Measurements from ENCODE around the gene CRLF1.

DNA sequence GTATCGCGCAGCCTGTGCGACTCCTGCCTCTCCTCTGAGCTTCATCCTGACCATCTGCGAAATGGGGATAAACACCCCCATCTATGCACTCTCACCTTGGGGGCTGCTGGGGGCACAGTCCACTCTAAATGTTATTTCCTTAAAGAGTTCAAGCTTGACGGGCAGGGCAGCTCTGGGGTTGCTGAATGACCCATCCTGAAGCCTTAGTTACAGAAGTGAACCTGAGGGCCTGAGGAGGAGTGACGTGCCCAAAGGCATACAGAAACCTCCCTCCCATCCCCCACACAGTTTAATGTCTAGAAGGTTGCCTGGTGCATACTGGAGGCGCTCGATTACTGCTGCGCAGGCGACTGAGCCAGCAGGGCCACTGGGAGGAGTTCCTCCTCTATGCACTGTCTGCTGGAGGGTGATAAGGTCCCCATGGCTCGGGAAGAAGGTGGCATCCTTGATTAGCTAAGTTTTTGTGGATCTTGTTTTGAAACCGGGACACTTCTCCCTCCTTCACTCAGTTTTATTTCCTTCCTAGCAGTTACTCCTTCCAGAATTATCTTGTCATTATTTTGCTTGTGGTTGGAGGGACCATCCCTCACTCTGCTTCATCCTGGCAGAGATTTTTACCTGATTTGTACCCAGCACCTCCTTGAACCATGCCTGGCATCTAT, 62.7 kb downstream of the CRLF1 start:
- TF ChIP-seq GATA2 (IDR thresholded peaks at IDR 0.05; ENCODE audit: low read depth, low read length) (no peak), GATA3 (IDR thresholded peaks at IDR 0.05; ENCODE audit: low read depth, low read length) (no peak)

Measured in SH-SY5Y (cell line).